Activated gamma-delta T cell treated with anti-CD3 and anti-CD28 coated beads, Interleukin-2, amount 50 U/mL, for 16 hours (primary cell): ENCODE data around the gene PDIK1L.

Source experiments
- DNase-seq: peaks from one replicate; pipeline ENCODE4 v3.0.0-alpha.2; 2020; ENCODE audit warnings: low read depth

Gene PDIK1L

DNA sequence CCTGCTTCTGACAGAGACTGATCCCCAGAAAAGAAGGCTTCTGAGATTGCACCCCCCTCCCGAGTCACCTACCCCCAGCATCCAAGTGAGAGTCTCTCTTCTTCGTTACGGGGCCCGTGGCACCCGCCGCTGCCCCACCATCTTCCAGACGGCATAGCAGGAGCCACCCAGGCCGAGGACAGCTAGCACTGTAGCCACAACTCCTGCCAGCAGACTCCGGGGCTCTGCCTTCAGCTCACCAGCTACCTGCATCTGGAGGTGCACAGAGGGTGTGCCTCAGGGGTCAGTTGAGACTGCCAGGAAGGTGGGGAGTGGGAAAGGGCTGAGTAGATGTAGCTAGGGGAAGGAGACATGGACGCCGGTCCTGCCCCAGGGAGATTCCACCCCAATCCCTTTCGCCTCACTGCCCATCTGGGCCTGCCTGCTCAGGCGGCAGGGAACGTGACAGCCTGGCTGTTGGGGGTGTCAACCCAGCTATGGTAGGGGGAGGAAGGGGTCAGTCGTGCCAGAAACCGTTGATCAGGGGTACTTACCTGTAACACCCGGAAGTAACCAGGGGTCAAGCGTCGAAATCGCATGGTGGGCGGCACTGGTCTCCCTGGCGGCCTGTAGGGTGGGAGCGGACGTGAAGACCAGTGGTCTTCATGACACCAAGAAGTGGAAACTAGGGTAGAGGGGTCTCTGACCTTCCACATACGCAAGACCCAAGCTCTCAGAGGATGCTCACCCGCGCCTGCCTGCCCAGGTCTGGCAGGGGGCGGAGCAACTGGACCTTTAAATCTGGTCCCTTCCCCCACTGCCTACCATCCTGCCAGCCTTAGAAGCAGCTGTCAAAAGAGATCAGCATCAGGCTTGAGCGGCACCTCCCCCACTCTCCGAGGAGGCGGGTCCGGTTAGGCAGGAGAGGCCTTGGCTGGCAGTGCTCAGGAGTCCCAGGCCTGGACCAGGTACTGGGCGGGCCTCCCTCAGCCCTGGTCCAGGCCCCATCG lies 59.8 kb downstream of the PDIK1L start, which contains the start of gene ZNF593OS:
TSS of gene ZNF593OS (minus strand) at position 749 of the 989 bp plus-strand sequence. CDS start at position 578, 171 bp downstream.
- DNase-seq: no peak
